ENCODE data around the gene NMS.

- TF ChIP-seq CTCF (IDR thresholded peaks at IDR 0.05; ENCODE audit: insufficient read depth, low read depth, low read length) (no peak), EZH2 (IDR thresholded peaks at IDR 0.05; ENCODE audit: insufficient read depth, low read length) (no peak)
Measured at GRCh38 chr2:100451734-100452133, 18.5 kb upstream of the NMS start.
